ENCODE measurements around the gene LCE1C.

LCE1C gene, protein sequence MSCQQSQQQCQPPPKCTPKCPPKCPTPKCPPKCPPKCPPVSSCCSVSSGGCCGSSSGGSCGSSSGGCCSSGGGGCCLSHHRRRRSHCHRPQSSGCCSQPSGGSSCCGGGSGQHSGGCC

GRCh38 chr1:152806576-152806975, at the start of gene LCE1C:
TSS of gene LCE1C (minus strand) at chr1:152806651. CDS start at chr1:152805478, 1,173 bp downstream.
- TF ChIP-seq, protein P1, sequence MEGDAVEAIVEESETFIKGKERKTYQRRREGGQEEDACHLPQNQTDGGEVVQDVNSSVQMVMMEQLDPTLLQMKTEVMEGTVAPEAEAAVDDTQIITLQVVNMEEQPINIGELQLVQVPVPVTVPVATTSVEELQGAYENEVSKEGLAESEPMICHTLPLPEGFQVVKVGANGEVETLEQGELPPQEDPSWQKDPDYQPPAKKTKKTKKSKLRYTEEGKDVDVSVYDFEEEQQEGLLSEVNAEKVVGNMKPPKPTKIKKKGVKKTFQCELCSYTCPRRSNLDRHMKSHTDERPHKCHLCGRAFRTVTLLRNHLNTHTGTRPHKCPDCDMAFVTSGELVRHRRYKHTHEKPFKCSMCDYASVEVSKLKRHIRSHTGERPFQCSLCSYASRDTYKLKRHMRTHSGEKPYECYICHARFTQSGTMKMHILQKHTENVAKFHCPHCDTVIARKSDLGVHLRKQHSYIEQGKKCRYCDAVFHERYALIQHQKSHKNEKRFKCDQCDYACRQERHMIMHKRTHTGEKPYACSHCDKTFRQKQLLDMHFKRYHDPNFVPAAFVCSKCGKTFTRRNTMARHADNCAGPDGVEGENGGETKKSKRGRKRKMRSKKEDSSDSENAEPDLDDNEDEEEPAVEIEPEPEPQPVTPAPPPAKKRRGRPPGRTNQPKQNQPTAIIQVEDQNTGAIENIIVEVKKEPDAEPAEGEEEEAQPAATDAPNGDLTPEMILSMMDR (IDR thresholded peaks at IDR 0.05; ENCODE audit: extremely low read depth, insufficient read depth, missing control alignments) = no peak
- DNase-seq (ENCODE audit: low spot score) = no peak
- in situ Hi-C loops (cut with MboI; ENCODE audit: low pct_unique_long_range_greater_than_20kb, low sequenced_read_pairs, unreplicated experiment) = no loop called here

DNA sequence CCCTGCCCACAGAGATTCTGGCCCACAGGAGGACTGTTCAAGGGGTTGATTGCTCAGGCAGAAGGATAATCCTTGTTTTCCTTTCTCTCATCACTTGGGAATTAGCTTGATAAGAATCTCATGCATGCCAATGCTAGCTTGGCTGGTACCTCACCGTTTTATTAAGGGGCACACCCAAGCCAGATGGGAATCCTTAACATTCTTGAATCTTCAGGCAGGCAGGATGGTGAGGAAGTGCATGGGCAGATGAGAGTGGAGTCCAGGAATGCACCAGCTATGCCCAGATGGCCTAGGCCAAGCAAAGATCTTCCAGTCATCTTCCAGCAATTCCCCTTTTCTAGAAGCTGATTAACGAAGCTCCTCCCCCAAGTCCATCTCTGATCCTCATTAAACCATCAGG, 49.2 kb upstream of the LCE1C start:
- in situ Hi-C loops (cut with MboI; ENCODE audit: low pct_unique_long_range_greater_than_20kb, low sequenced_read_pairs, unreplicated experiment) = no loop called here
- no peak for DNase-seq (ENCODE audit: low spot score)
- TF ChIP-seq, protein P1 (IDR thresholded peaks at IDR 0.05; ENCODE audit: extremely low read depth, insufficient read depth, missing control alignments) = no peak

- TF ChIP-seq, protein P1 (IDR thresholded peaks at IDR 0.05; ENCODE audit: extremely low read depth, insufficient read depth, missing control alignments) = no peak
- DNase-seq (ENCODE audit: low spot score) = no peak
- in situ Hi-C loops (cut with MboI; ENCODE audit: low pct_unique_long_range_greater_than_20kb, low sequenced_read_pairs, unreplicated experiment) = no loop called here
These were observed 36.1 kb upstream of the LCE1C start, which contains the start of gene LCE6A for GRCh38 chr1:152842556-152842955. TSS of gene LCE6A (plus strand) at chr1:152842856. CDS start at chr1:152843521, 665 bp downstream.

DNA sequence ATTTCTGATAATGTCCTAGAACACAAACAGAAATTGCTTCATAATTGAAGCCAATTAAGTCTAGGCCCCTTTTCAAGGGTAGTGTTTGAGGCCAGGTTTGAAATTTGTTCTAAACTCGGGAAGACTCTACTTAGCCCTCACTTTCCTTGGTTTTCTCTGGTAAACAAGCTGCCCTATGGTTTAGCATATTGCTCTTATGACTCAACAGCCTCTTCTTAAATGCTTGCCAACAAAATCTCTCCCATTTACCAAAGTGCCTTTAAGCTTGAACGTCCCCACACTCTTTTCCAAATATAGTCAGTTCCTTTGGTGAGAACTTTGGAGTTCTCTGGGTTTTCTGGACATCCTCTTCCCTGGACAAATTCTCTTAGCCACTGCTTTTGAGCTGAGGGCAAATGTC, 30.4 kb upstream of the LCE1C start:
- DNase-seq (ENCODE audit: low spot score) = no peak
- in situ Hi-C loops (cut with MboI; ENCODE audit: low pct_unique_long_range_greater_than_20kb, low sequenced_read_pairs, unreplicated experiment) = no loop called here
- TF ChIP-seq, protein P1 (IDR thresholded peaks at IDR 0.05; ENCODE audit: extremely low read depth, insufficient read depth, missing control alignments) = no peak

DNA sequence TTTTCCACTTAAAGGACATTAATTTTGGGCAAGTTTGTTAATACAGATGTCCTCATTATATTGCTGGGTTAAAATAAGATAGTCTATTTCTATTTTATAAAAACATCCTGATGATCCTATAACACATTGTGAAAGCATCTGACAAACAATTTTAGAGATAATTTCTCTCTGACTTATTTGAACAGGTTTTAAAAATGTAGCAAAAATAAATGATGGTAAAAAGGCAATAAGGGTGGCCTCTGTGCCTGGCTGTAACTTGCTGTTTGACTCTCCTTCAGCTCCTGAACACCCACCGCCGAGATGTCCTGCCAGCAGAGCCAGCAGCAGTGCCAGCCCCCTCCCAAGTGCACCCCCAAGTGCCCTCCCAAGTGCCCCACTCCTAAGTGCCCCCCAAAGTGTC, 20.7 kb upstream of the LCE1C start, which contains the start of gene LCE1A:
LCE1A (plus strand) TSS at position 301 of the 400 bp plus-strand sequence; CDS start at position 301, 0 bp downstream.
- TF ChIP-seq, protein P1 (IDR thresholded peaks at IDR 0.05; ENCODE audit: extremely low read depth, insufficient read depth, missing control alignments) = no peak
- in situ Hi-C loops (cut with MboI; ENCODE audit: low pct_unique_long_range_greater_than_20kb, low sequenced_read_pairs, unreplicated experiment) = no loop called here
- no peak for DNase-seq (ENCODE audit: low spot score)

- DNase-seq (ENCODE audit: low spot score) = no peak
- TF ChIP-seq, protein P1 (IDR thresholded peaks at IDR 0.05; ENCODE audit: extremely low read depth, insufficient read depth, missing control alignments) = no peak
- in situ Hi-C loops (cut with MboI; ENCODE audit: low pct_unique_long_range_greater_than_20kb, low sequenced_read_pairs, unreplicated experiment) = no loop called here
These were observed 18.5 kb upstream of the LCE1C start for GRCh38 chr1:152824964-152825363.

Data from GM13977 (cell line).